Kidney (tissue), 14 donors: ENCODE results near the gene NCAN. TPM values are rescaled to one million over a fixed set of nuclear protein-coding genes. Genes with fewer than 3 reads are reported as not detected.

Experiments
- DNase-seq, 5 donors: peaks; one replicate each; pipeline ENCODE4 v3.0.0-alpha.2; 2013 to 2020
- FAIRE-seq: peaks from 2 replicates; lab custom pipeline; 2012; peaks lifted over from hg19 to GRCh38; lab: Jason Lieb, UNC
- H3K27ac ChIP-seq, 2 donors: one replicate each; pipeline ENCODE4 v1.7.0; 2013; ENCODE audit warnings: low read depth in 2 of 2, low read length in 2 of 2, inconsistent platforms in 1 of 2
- H3K27me3 ChIP-seq: one replicate; pipeline ENCODE4 v1.7.1; 2013; ENCODE audit warnings: low read length, inconsistent platforms; ENCODE audit not compliant: control insufficient read depth, insufficient read depth
- H3K36me3 ChIP-seq, 3 donors: one replicate each; pipeline versions ENCODE4 v1.7.0 to v1.7.1; 2013; ENCODE audit warnings: low read length in 3 of 3, control low read depth in 1 of 3, inconsistent platforms in 1 of 3; ENCODE audit not compliant: insufficient read depth in 3 of 3, control insufficient read depth in 2 of 3
- H3K4me1 ChIP-seq, 3 donors: one replicate each; pipeline versions ENCODE4 v1.7.0 to v1.7.1; 2013; ENCODE audit warnings: low read length in 3 of 3, inconsistent platforms in 1 of 3, low read depth in 1 of 3; ENCODE audit not compliant: control insufficient read depth in 2 of 3, insufficient read depth in 2 of 3
- H3K4me3 ChIP-seq, 3 donors: one replicate each; pipeline versions ENCODE4 v1.7.0 to v1.8.1; 2013; ENCODE audit warnings: low read length in 3 of 3, control low read depth in 1 of 3, inconsistent platforms in 1 of 3
- H3K9ac ChIP-seq, 3 donors: one replicate each; pipeline versions ENCODE4 v1.7.0 to v1.7.1; 2013; ENCODE audit warnings: low read length in 3 of 3, control low read depth in 1 of 3, inconsistent platforms in 1 of 3
- H3K9me3 ChIP-seq, 3 donors: one replicate each; pipeline versions ENCODE4 v1.7.0 to v1.7.1; 2013; ENCODE audit warnings: low read length in 3 of 3, control low read depth in 1 of 3, inconsistent platforms in 1 of 3; ENCODE audit not compliant: control insufficient read depth in 2 of 3, insufficient read depth in 1 of 3
- intact Hi-C: fragments of 100-400 bp; cut with DNase I; formaldehyde crosslinking; loops from one replicate; pipeline ENCODE4 v1.11.1; 2022
- polyA plus RNA-seq: library from polyadenylated mRNA; stranded (reverse); fragments of 350-450 nt; fragmentation: Illumina TruSeq; extraction: RNeasy Lipid Tissue Mini Kit (QIAGEN cat#74804); gene quantifications from one replicate; pipeline ENCODE4 v1.2.3, GENCODE V29; 2014; ENCODE audit warnings: low read depth, low replicate concordance; ENCODE audit not compliant: insufficient read depth
- total RNA-seq: library from RNA; stranded (reverse); fragmentation: NEBNext Ultra II Directional; extraction: Animal tissue kit (Norgen Biotek cat#: 25700); gene quantifications from one replicate; pipeline ENCODE4 v1.2.1, GENCODE V29; 2021
- TF ChIP-seq, protein P1 (sequence below): IDR thresholded peaks from 3 replicates; pipeline ENCODE4 v1.5.1; 2012; ENCODE audit warnings: mild to moderate bottlenecking, moderate library complexity, borderline replicate concordance; ENCODE audit not compliant: insufficient read depth; ENCODE audit errors: extremely low read depth
- donor health status: control.
- donor health status: control.
- donor health status: control.
- donor health status: control.
- donor health status: control.
- donor health status: DM: yes; HTN: yes; CAD: no.
- donor health status: Normal renal cell carcinoma (clear cell type).

The NCAN gene
- total and polyA plus RNA-seq, 2 donors from 2014 or later: 0.13 TPM; not detected in 1

DNA sequence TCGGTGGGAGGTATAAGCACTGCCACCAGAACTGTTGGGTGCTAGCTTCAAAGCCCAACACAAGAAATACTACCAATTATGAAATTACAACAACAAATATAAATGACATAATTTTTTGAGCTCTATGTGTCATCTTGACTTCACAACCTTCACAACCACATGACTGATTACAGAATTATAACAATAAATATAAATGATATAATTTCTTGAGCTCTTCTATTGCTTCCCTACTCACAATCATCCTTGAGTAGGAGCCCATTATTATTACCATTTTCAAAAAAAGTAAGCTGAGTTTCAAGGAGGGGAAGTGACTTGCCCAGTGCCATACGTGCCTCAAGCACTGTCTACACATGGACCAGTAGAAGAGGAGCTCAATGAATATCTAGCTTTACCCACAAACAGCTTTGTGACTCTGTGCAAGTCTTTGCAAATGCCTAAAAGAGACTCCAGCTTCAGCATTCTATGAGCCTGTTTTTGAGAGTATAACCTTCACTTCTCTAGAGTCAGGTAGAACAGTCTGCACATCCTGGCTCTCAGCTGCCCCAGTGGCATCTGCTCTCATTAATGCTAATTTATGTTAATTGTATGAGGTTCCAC lies 22.6 kb downstream of the NCAN start:
- H3K27ac ChIP-seq: no peak overlapping the region
- peaks cover 0 to 15% (median 4%) of the 10 kb centered on the region in 3 donors for H3K9me3 ChIP-seq
- no peaks in the 10 kb centered on the region for H3K36me3 ChIP-seq
- H3K4me3 ChIP-seq: no peak overlapping the region
- no peaks in the 10 kb centered on the region for H3K27me3 ChIP-seq
- no peak overlapping the region for H3K9ac ChIP-seq
- no peaks in the 10 kb centered on the region for H3K4me1 ChIP-seq
- intact Hi-C loops: no loop called here
- no peak for FAIRE-seq
- TF ChIP-seq, protein P1, sequence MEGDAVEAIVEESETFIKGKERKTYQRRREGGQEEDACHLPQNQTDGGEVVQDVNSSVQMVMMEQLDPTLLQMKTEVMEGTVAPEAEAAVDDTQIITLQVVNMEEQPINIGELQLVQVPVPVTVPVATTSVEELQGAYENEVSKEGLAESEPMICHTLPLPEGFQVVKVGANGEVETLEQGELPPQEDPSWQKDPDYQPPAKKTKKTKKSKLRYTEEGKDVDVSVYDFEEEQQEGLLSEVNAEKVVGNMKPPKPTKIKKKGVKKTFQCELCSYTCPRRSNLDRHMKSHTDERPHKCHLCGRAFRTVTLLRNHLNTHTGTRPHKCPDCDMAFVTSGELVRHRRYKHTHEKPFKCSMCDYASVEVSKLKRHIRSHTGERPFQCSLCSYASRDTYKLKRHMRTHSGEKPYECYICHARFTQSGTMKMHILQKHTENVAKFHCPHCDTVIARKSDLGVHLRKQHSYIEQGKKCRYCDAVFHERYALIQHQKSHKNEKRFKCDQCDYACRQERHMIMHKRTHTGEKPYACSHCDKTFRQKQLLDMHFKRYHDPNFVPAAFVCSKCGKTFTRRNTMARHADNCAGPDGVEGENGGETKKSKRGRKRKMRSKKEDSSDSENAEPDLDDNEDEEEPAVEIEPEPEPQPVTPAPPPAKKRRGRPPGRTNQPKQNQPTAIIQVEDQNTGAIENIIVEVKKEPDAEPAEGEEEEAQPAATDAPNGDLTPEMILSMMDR: no peak
- no peak for DNase-seq

DNA sequence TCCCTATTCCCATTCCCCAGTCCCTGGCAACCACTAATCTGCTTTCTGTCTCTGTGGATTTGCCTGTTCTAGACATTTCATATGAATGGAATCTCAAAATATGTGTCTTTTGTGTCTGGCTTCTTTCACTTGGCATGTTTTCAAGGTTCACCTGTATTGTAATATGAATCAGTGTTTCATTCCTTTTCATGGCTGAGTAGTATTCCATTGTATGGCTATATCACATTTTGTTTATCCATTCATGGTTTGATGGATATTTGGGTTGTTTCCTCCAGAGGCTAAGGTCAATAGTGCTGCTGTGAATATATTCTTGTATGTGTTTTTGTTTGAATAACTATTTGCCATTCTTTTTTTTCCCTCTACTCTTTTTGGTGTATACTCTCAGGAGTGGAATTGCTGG lies 24.4 kb downstream of the NCAN start:
- H3K36me3 ChIP-seq: no peaks in the 10 kb centered on the region
- peaks cover 0 to 15% (median 4%) of the 10 kb centered on the region in 3 donors for H3K9me3 ChIP-seq
- no peak for DNase-seq
- FAIRE-seq: no peak
- intact Hi-C loops: no loop called here
- no peak overlapping the region for H3K27ac ChIP-seq
- no peak overlapping the region for H3K4me3 ChIP-seq
- H3K9ac ChIP-seq: no peak overlapping the region
- no peaks in the 10 kb centered on the region for H3K4me1 ChIP-seq
- TF ChIP-seq, protein P1: no peak
- no peaks in the 10 kb centered on the region for H3K27me3 ChIP-seq

GRCh38 chr19:19238126-19238894 lies 26.6 kb downstream of the NCAN start:
- DNase-seq: no peak
- H3K9me3 ChIP-seq: peaks cover 0 to 15% (median 4%) of the 10 kb centered on the region in 3 donors
- no peak overlapping the region for H3K27ac ChIP-seq
- no peak overlapping the region for H3K9ac ChIP-seq
- FAIRE-seq: no peak
- no peak overlapping the region for H3K4me3 ChIP-seq
- intact Hi-C loops: no loop called here
- H3K27me3 ChIP-seq: no peaks in the 10 kb centered on the region
- TF ChIP-seq, protein P1: no peak
- no peaks in the 10 kb centered on the region for H3K4me1 ChIP-seq
- H3K36me3 ChIP-seq: no peaks in the 10 kb centered on the region
